ENCODE data around the gene PRAC1. TPM values are rescaled to one million over a fixed set of nuclear protein-coding genes. Genes with fewer than 3 reads are reported as not detected.

PRAC1 gene
- total RNA-seq, 1 donor from 2014 or later = 9.6 TPM

GRCh38 chr17:48731355-48731754 is 9.0 kb upstream of the PRAC1 start:
- H3K4me1 ChIP-seq = peaks cover 19% of the 10 kb centered on the region
- TF ChIP-seq POLR2A (IDR thresholded peaks at IDR 0.05) = no peak
- no peak for TF ChIP-seq POLR2AphosphoS5 (IDR thresholded peaks at IDR 0.05; ENCODE audit: insufficient read depth in 1 of 2, low read depth in 1 of 2)
- no peak for TF ChIP-seq CTCF (IDR thresholded peaks at IDR 0.05)
- DNase-seq (ENCODE audit: extremely low spot score in 2 of 2) = no peak
- intact Hi-C loops (cut with DNase I) = no loop called here
- no peaks in the 10 kb centered on the region for H3K36me3 ChIP-seq
- no peaks in the 10 kb centered on the region for H3K9me3 ChIP-seq
- no peak overlapping the region for H3K4me3 ChIP-seq
- peaks cover 7% of the 10 kb centered on the region for H3K27me3 ChIP-seq
- H3K27ac ChIP-seq = no peak overlapping the region

GRCh38 chr17:48730240-48730550 is 7.9 kb upstream of the PRAC1 start:
- Histone ChIP-seq H3K27ac (no peak overlapping the region), H3K9me3 (no peaks in the 10 kb centered on the region), H3K4me3 (no peak overlapping the region), H3K4me1 (peaks cover 25% of the 10 kb centered on the region), H3K27me3 (peaks cover 7% of the 10 kb centered on the region), H3K36me3 (no peaks in the 10 kb centered on the region)
- intact Hi-C loops (cut with DNase I) = no loop called here
- TF ChIP-seq CTCF (IDR thresholded peaks at IDR 0.05) (no peak), POLR2A (IDR thresholded peaks at IDR 0.05) (no peak), POLR2AphosphoS5 (IDR thresholded peaks at IDR 0.05; ENCODE audit: insufficient read depth in 1 of 2, low read depth in 1 of 2) (no peak)
- no peak for DNase-seq (ENCODE audit: extremely low spot score in 2 of 2)

- peaks cover 7% of the 10 kb centered on the region for H3K27me3 ChIP-seq
- H3K27ac ChIP-seq = peak overlapping the region; percentile 82
- TF ChIP-seq POLR2A (IDR thresholded peaks at IDR 0.05) (no peak), CTCF (IDR thresholded peaks at IDR 0.05) (no peak), POLR2AphosphoS5 (IDR thresholded peaks at IDR 0.05; ENCODE audit: insufficient read depth in 1 of 2, low read depth in 1 of 2) (no peak)
- no peaks in the 10 kb centered on the region for H3K36me3 ChIP-seq
- peaks cover 31% of the 10 kb centered on the region for H3K4me1 ChIP-seq
- H3K4me3 ChIP-seq = peak overlapping the region; percentile 38 to 47
- intact Hi-C loops (cut with DNase I) = loop anchor here (5.0 kb wide), 1 partner anchor 148 kb away; no protein-coding TSS in a partner anchor
- H3K9me3 ChIP-seq = no peaks in the 10 kb centered on the region
- no peak for DNase-seq (ENCODE audit: extremely low spot score in 2 of 2)
Measured at GRCh38 chr17:48729335-48730239, 7.3 kb upstream of the PRAC1 start.

DNA sequence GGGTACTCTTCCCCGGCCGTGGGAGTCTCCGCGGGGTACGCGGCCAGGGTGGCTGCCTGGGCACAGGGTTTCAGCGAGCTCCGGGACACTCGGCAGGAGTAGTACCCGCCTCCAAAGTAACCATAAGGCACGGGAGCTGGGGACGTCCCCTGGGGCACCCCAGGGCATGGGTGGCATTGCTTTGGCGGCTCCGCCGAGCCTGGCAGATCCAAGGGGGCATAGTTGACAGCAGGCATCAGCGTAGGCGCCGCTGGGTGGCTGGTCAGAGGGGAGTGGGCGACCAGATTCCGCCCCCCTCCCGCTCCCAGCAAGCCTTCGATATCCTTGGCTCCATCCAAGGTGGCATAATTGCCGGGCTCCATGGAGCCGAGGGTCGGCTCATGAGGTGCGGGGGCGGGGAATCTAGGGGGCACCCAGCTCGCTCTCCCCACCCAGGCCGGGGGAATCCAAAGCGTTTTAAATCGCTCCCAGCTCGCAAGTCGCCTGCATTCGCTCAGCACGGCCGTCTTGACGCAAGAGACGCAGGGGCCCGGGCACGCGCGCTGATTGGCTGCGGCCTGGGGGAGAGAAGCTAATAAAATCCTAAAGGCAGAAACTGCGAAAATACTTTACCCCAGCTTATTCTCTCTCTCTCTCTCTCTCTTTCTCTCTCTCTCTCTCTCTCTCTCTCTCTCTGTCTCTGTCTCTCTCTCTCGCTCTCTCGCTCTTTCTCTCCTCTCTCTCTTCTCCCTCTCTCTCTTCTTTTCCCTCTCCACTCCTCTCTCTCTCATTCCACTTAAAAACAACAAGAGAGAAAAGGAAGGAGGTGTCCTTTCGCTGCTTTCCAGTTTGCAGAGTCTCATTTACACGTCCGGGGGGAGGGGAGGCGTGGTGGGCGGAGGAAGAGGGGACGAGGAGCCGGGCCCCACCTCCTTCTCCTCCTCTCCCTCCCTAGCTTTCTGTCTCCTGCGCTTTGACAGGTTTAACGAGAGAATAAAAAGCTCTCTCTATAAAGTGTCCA is 6.2 kb upstream of the PRAC1 start, which contains the start of gene HOXB13:
HOXB13 (minus strand) TSS at position 519 of the 1,000 bp plus-strand sequence; CDS start at position 362, 157 bp downstream.
- Histone ChIP-seq H3K4me1 (peaks cover 41% of the 10 kb centered on the region), H3K27me3 (peaks cover 8% of the 10 kb centered on the region), H3K27ac (peak within 1 kb of the TSS; percentile 82), H3K9me3 (no peaks in the 10 kb centered on the region), H3K36me3 (no peaks in the 10 kb centered on the region), H3K4me3 (peak within 1 kb of the TSS; percentile 38 to 47)
- intact Hi-C loops (cut with DNase I) = loop anchor here (5.0 kb wide), 1 partner anchor 149 kb away; no protein-coding TSS in a partner anchor
- DNase-seq (ENCODE audit: extremely low spot score in 2 of 2) = no peak
- TF ChIP-seq POLR2A (IDR thresholded peaks at IDR 0.05) = no peak
- peak in 1 of 3 experiments; percentile 55 for TF ChIP-seq CTCF (IDR thresholded peaks at IDR 0.05)
- TF ChIP-seq POLR2AphosphoS5 (IDR thresholded peaks at IDR 0.05; ENCODE audit: insufficient read depth in 1 of 2, low read depth in 1 of 2) = peak in 1 of 2 donors; percentile 31

Measured in vagina (tissue), 2 donors.